HepG2 (cell line): Measurements from ENCODE around the gene SAMD14. TPM values are rescaled to one million over a fixed set of nuclear protein-coding genes. Genes with fewer than 3 reads are reported as not detected.

Source experiments
- BCL6 ChIP-seq: IDR thresholded peaks from 2 replicates; pipeline ENCODE4 v1.6.1; 2016; ENCODE audit warnings: missing genetic modification reagents, missing compliant biosample characterization
- CCDC6 ChIP-seq: sonication (generic); formaldehyde crosslinking; IDR thresholded peaks from 2 replicates; pipeline ENCODE4 v1.8.1; 2022; ENCODE audit warnings: mild to moderate bottlenecking, missing genetic modification reagents, moderate library complexity
- ELF3 ChIP-seq: IDR thresholded peaks from 2 replicates; pipeline ENCODE4 v1.6.1; 2016; ENCODE audit warnings: missing genetic modification reagents, missing compliant biosample characterization
- HMG20A ChIP-seq: IDR thresholded peaks from 2 replicates; pipeline ENCODE4 v1.6.1; 2016; ENCODE audit warnings: borderline replicate concordance
- HNRNPK ChIP-seq: fragments of 200-400 bp; formaldehyde crosslinking; IDR thresholded peaks from 2 replicates; pipeline ENCODE4 v1.6.1; 2018; ENCODE audit warnings: low read length, low read depth, moderate library complexity, mild to moderate bottlenecking; ENCODE audit not compliant: poor library complexity, severe bottlenecking
- KDM5B ChIP-seq: sonication (generic); formaldehyde crosslinking; IDR thresholded peaks from 2 replicates; pipeline ENCODE4 v1.4.0; 2020; ENCODE audit warnings: missing genetic modification reagents, mild to moderate bottlenecking, borderline replicate concordance
- NCOA1 ChIP-seq: sonication (generic); formaldehyde crosslinking; IDR thresholded peaks from 2 replicates; pipeline ENCODE4 v1.9.0; 2021; ENCODE audit warnings: missing genetic modification reagents
- PAWR ChIP-seq: sonication (generic); formaldehyde crosslinking; IDR thresholded peaks from 2 replicates; pipeline ENCODE4 v1.4.0; 2020; ENCODE audit warnings: missing genetic modification reagents, mild to moderate bottlenecking, borderline replicate concordance
- YY1 ChIP-seq: IDR thresholded peaks from 2 replicates; pipeline ENCODE4 v1.6.1; 2011; ENCODE audit warnings: low read length, low read depth, moderate library complexity, mild to moderate bottlenecking; ENCODE audit not compliant: insufficient read depth, insufficient replicate concordance
- ZNF225 ChIP-seq: sonication (generic); formaldehyde crosslinking; IDR thresholded peaks from 2 replicates; pipeline ENCODE4 v1.4.0; 2020; ENCODE audit warnings: mild to moderate bottlenecking, missing genetic modification reagents
- ZNF232 ChIP-seq: sonication (generic); formaldehyde crosslinking; IDR thresholded peaks from 2 replicates; pipeline ENCODE4 v1.4.0; 2020; ENCODE audit warnings: missing genetic modification reagents, borderline replicate concordance
- ZNF318 ChIP-seq: sonication (generic); formaldehyde crosslinking; IDR thresholded peaks from 2 replicates; pipeline ENCODE4 v1.4.0; 2020; ENCODE audit warnings: mild to moderate bottlenecking, missing genetic modification reagents
- ZNF34 ChIP-seq: sonication (generic); formaldehyde crosslinking; IDR thresholded peaks from 2 replicates; pipeline ENCODE4 v1.4.0; 2020; ENCODE audit warnings: mild to moderate bottlenecking, missing genetic modification reagents, borderline replicate concordance
- ZSCAN12 ChIP-seq: sonication (generic); formaldehyde crosslinking; IDR thresholded peaks from 2 replicates; pipeline ENCODE4 v1.9.0; 2021; ENCODE audit warnings: mild to moderate bottlenecking, missing genetic modification reagents
- polyA plus RNA-seq, 8 experiments: library from polyadenylated mRNA; depleted of rRNA in 3 of 8; stranded (reverse) in 7 of 8; unstranded in 1 of 8; fragments of >200 nt; fragmentation: Illumina TruSeq in 4 of 8; extraction: Trizol in 4 of 8; gene quantifications; 2 replicates each; pipeline versions ENCODE4 v1.2.1 to v1.2.3, GENCODE V29; 2011 to 2016; ENCODE audit warnings: low read depth in 4 of 8, missing spikeins in 1 of 8, mixed read lengths in 1 of 8; ENCODE audit not compliant: insufficient read depth in 1 of 8
- total RNA-seq, 5 experiments: library from RNA; depleted of rRNA; stranded (reverse); fragments of >200 nt; fragmentation: Illumina TruSeq; extraction: Trizol; gene quantifications; 2 replicates each; pipeline ENCODE4 v1.2.3, GENCODE V29; 2016; ENCODE audit warnings: low read depth in 1 of 5
- TF ChIP-seq, protein P1 (sequence below): sonication (generic); formaldehyde crosslinking; IDR thresholded peaks from 2 replicates; pipeline ENCODE4 v1.4.0; 2020; ENCODE audit warnings: mild to moderate bottlenecking, missing genetic modification reagents, borderline replicate concordance

The SAMD14 gene
- total and polyA plus RNA-seq, 2 of the 13 experiments (the other 11 are each of a cell fraction or from before 2014, with no cell fraction given), result 0.07 to 0.22 TPM

- TF ChIP-seq ZNF318 (CRISPR knock-in tag) (no peak), ZNF232 (CRISPR knock-in tag) (no peak), BCL6 (CRISPR knock-in tag) (peak; percentile 62), NCOA1 (CRISPR knock-in tag) (no peak), ZNF34 (CRISPR knock-in tag) (0 out of 2 replicates have a peak, but pooled peaks have one; percentile 64), YY1 (peak; percentile 68), HNRNPK (peak; percentile 75), PAWR (no peak), HMG20A (no peak), ELF3 (CRISPR knock-in tag) (peak; percentile 37; the same call in 1 of the 2 replicates), CCDC6 (no peak), ZNF225 (CRISPR knock-in tag) (peak; percentile 82; the same call in 1 of the 2 replicates), ZSCAN12 (CRISPR knock-in tag) (no peak), KDM5B (CRISPR knock-in tag) (peak; percentile 64; the same call in 1 of the 2 replicates)
- TF ChIP-seq, protein P1, sequence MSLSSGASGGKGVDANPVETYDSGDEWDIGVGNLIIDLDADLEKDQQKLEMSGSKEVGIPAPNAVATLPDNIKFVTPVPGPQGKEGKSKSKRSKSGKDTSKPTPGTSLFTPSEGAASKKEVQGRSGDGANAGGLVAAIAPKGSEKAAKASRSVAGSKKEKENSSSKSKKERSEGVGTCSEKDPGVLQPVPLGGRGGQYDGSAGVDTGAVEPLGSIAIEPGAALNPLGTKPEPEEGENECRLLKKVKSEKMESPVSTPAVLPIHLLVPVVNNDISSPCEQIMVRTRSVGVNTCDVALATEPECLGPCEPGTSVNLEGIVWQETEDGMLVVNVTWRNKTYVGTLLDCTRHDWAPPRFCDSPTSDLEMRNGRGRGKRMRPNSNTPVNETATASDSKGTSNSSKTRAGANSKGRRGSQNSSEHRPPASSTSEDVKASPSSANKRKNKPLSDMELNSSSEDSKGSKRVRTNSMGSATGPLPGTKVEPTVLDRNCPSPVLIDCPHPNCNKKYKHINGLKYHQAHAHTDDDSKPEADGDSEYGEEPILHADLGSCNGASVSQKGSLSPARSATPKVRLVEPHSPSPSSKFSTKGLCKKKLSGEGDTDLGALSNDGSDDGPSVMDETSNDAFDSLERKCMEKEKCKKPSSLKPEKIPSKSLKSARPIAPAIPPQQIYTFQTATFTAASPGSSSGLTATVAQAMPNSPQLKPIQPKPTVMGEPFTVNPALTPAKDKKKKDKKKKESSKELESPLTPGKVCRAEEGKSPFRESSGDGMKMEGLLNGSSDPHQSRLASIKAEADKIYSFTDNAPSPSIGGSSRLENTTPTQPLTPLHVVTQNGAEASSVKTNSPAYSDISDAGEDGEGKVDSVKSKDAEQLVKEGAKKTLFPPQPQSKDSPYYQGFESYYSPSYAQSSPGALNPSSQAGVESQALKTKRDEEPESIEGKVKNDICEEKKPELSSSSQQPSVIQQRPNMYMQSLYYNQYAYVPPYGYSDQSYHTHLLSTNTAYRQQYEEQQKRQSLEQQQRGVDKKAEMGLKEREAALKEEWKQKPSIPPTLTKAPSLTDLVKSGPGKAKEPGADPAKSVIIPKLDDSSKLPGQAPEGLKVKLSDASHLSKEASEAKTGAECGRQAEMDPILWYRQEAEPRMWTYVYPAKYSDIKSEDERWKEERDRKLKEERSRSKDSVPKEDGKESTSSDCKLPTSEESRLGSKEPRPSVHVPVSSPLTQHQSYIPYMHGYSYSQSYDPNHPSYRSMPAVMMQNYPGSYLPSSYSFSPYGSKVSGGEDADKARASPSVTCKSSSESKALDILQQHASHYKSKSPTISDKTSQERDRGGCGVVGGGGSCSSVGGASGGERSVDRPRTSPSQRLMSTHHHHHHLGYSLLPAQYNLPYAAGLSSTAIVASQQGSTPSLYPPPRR, result no peak
Observed at GRCh38 chr17:50161023-50161910, 31.3 kb upstream of the SAMD14 start (continued).
